K562 (cell line): Measurements from ENCODE around the gene TRIM3. TPM values are rescaled to one million over a fixed set of nuclear protein-coding genes. Genes with fewer than 3 reads are reported as not detected.

Experiments
- ATAC-seq: fragments of 200-7000 bp; cut with Tn5 transposase; 3 replicates; pipeline ENCODE4 v1.9.1; 2020; ENCODE audit warnings: moderate library complexity
- BruUV-seq: library from RNA; stranded (reverse); fragments of 400-500 nt; replicated peaks from 2 replicates; lab custom pipeline; 2021; lab: Mats Ljungman, UMichigan
- CTCF ChIA-PET: fragments of 300-600 bp; formaldehyde crosslinking; extraction: SDS; loops from one replicate; lab custom pipeline; 2021; ENCODE audit warnings: low intra/inter-chr PET ratio; lab: Yijun Ruan, JAX
- POLR2A ChIA-PET: fragments of 300-600, 350-650 bp; sonication (Branson Sonifier 250); formaldehyde crosslinking; extraction: SDS; loops from one replicate; lab custom pipeline; 2021; ENCODE audit warnings: antibody characterized with exemption, inconsistent platforms; lab: Yijun Ruan, JAX
- DNase-seq, 4 experiments: peaks; one replicate each; pipeline versions ENCODE4 v3.0.0 to v3.0.0-alpha.2; 2011 to 2018; ENCODE audit warnings: low spot score in 3 of 4, mixed read lengths in 3 of 4; ENCODE audit errors: extremely low read depth in 1 of 4
- FAIRE-seq: peaks from 2 replicates; lab custom pipeline; 2011; peaks lifted over from hg19 to GRCh38; lab: Jason Lieb, UNC
- H2AFZ ChIP-seq: 2 replicates; pipeline ENCODE4 v1.6.0; 2011; ENCODE audit warnings: low read depth, low read length, control low read depth, inconsistent platforms
- H3K27ac ChIP-seq: fragments of 200-600 bp; 3 replicates; pipeline ENCODE4 v1.8.0; 2011; ENCODE audit warnings: low read depth, mild to moderate bottlenecking, control low read depth, inconsistent platforms, low read length, moderate library complexity, mixed read lengths; ENCODE audit errors: extremely low read depth
- H3K27me3 ChIP-seq, 2 experiments: fragments of 300-600 bp in 1 of 2; 2 replicates in 1 of 2; 3 replicates in 1 of 2; pipeline versions ENCODE4 v1.6.0 to v1.8.0; 2011; ENCODE audit warnings: inconsistent platforms in 2 of 2, low read length in 2 of 2, mild to moderate bottlenecking in 1 of 2, mixed read lengths in 1 of 2, moderate library complexity in 1 of 2; ENCODE audit not compliant: control insufficient read depth in 2 of 2, insufficient read depth in 2 of 2
- H3K36me3 ChIP-seq: fragments of 300-600 bp; 3 replicates; pipeline ENCODE4 v1.8.0; 2011; ENCODE audit warnings: mild to moderate bottlenecking, low read length, inconsistent platforms; ENCODE audit not compliant: control insufficient read depth, insufficient read depth
- H3K4me1 ChIP-seq, 2 experiments: fragments of 200-600 bp in 1 of 2; replicated peaks in 1 of 2; 2 replicates in 1 of 2; 3 replicates in 1 of 2; pipeline versions ENCODE4 v1.5.1 to v1.8.0; 2011; ENCODE audit warnings: inconsistent platforms in 2 of 2, low read length in 2 of 2, mild to moderate bottlenecking in 1 of 2, mixed read lengths in 1 of 2, moderate library complexity in 1 of 2; ENCODE audit not compliant: control insufficient read depth in 2 of 2, insufficient read depth in 2 of 2
- H3K4me2 ChIP-seq: 2 replicates; pipeline ENCODE4 v1.6.1; 2011; ENCODE audit warnings: low read length, control low read depth, inconsistent platforms, mixed read lengths; ENCODE audit not compliant: insufficient read depth
- H3K4me3 ChIP-seq: fragments of 200-600 bp; sonication (generic), shearing (Covaris generic); 2 replicates; pipeline ENCODE4 v1.5.1; 2016; ENCODE audit warnings: control low read depth, inconsistent platforms
- H3K79me2 ChIP-seq: fragments of 200-600 bp; 3 replicates; pipeline ENCODE4 v1.8.0; 2011; ENCODE audit warnings: low read length, inconsistent platforms; ENCODE audit not compliant: control insufficient read depth, insufficient read depth
- H3K9ac ChIP-seq, 2 experiments: 2 replicates each; pipeline versions ENCODE4 v1.6.0 to v1.6.1; 2011; ENCODE audit warnings: low read depth in 2 of 2, low read length in 2 of 2, control low read depth in 1 of 2, inconsistent platforms in 1 of 2, mild to moderate bottlenecking in 1 of 2, mixed read lengths in 1 of 2; ENCODE audit not compliant: insufficient read depth in 1 of 2
- H3K9me1 ChIP-seq: one replicate; pipeline ENCODE4 v1.6.0; 2011; ENCODE audit warnings: inconsistent platforms, mild to moderate bottlenecking, low read length, moderate library complexity; ENCODE audit not compliant: control insufficient read depth, insufficient read depth
- H3K9me3 ChIP-seq: replicated peaks from 2 replicates; pipeline ENCODE4 v1.5.1; 2011; ENCODE audit warnings: low read depth, low read length, inconsistent platforms; ENCODE audit not compliant: control insufficient read depth, insufficient read depth
- H4K20me1 ChIP-seq: replicated peaks from 2 replicates; pipeline ENCODE4 v1.6.1; 2011; ENCODE audit warnings: low read length, inconsistent platforms, mixed read lengths; ENCODE audit not compliant: control insufficient read depth, insufficient read depth
- CBX3 ChIP-seq, 2 experiments: IDR thresholded peaks; 1 replicate in 1 of 2; 2 replicates in 1 of 2; pipeline ENCODE4 v1.6.1; 2012; ENCODE audit warnings: inconsistent platforms in 2 of 2, low read length in 2 of 2, borderline replicate concordance in 1 of 2, control low read depth in 1 of 2
- KLF16 ChIP-seq: IDR thresholded peaks from 2 replicates; pipeline ENCODE4 v1.6.1; 2016; ENCODE audit warnings: antibody characterized with exemption
- SIRT6 ChIP-seq: IDR thresholded peaks from one replicate; pipeline ENCODE4 v1.6.1; 2012; ENCODE audit warnings: low read depth, mild to moderate bottlenecking, control low read depth, inconsistent platforms, low read length, moderate library complexity
- SLC30A9 ChIP-seq: fragments of 250-450 bp; sonication (Bioruptor Pico); IDR thresholded peaks from 2 replicates; pipeline ENCODE4 v1.8.0; 2022; ENCODE audit warnings: mild to moderate bottlenecking, moderate library complexity
- THRAP3 ChIP-seq: fragments of 450-650 bp; IDR thresholded peaks from 2 replicates; pipeline ENCODE4 v1.6.1; 2016; ENCODE audit warnings: mild to moderate bottlenecking, inconsistent platforms, borderline replicate concordance
- ZNF197 ChIP-seq: fragments of 200-800 bp; sonication (Bioruptor generic); IDR thresholded peaks from 2 replicates; pipeline ENCODE4 v1.6.1; 2016; ENCODE audit warnings: low read depth, missing genetic modification characterization, missing compliant biosample characterization
- ZNF75A ChIP-seq: fragments of 450-650 bp; formaldehyde crosslinking; IDR thresholded peaks from 2 replicates; pipeline ENCODE4 v1.4.0; 2020; ENCODE audit warnings: mild to moderate bottlenecking
- WGBS: fragments of 100-300 bp; shearing (Covaris generic); methylation state at CpG from one replicate; pipeline ENCODE4 v1.1.6; 2016; ENCODE audit warnings: low coverage, mixed read lengths; ENCODE audit not compliant: insufficient coverage; ENCODE audit errors: missing lambda C conversion rate; 5-methylcytosine and 5-hydroxymethylcytosine counted together
- in situ Hi-C: fragments of 300-500 bp; cut with MboI; formaldehyde crosslinking; loops from 4 replicates; pipeline ENCODE4 v1.15.0; 2018; ENCODE audit warnings: inconsistent platforms, mixed read lengths
- intact Hi-C: fragments of 100-400 bp; cut with micrococcal nuclease; formaldehyde crosslinking; loops from 2 replicates; pipeline ENCODE4 v1.14.2; 2022
- polyA plus RNA-seq, 8 experiments: library from polyadenylated mRNA; depleted of rRNA in 4 of 8; stranded (reverse) in 5 of 8; unstranded in 3 of 8; fragments of >200 nt; fragmentation: Nextera tagmentation in 2 of 8; fragmentation: Illumina TruSeq in 1 of 8; extraction: Ambion mirVana in 2 of 8; extraction: Trizol in 1 of 8; gene quantifications; 2 replicates each; pipeline versions ENCODE4 v1.2.1 to v1.2.3, GENCODE V29; 2011 to 2014; ENCODE audit warnings: inconsistent platforms in 1 of 8, missing spikeins in 1 of 8
- total RNA-seq, 7 experiments: library from RNA; depleted of rRNA in 6 of 7; stranded (reverse); fragments of >200 nt in 6 of 7; fragmentation: Illumina TruSeq in 2 of 7; extraction: Trizol in 2 of 7; gene quantifications; 2 replicates each; pipeline versions ENCODE4 v1.2.1 to v1.2.3, GENCODE V29; 2011 to 2021; ENCODE audit warnings: low replicate concordance in 1 of 7
- TF ChIP-seq, protein P1 (sequence below): fragments of 250-450 bp; sonication (Bioruptor Pico); IDR thresholded peaks from 2 replicates; pipeline ENCODE4 v1.9.0; 2021; ENCODE audit warnings: mild to moderate bottlenecking

The TRIM3 gene
- total and polyA plus RNA-seq, 9 of the 15 experiments (the other 6 are each of a cell fraction or from before 2014, with no cell fraction given), result 0.45 to 9.2 (median 4.7) TPM

DNA sequence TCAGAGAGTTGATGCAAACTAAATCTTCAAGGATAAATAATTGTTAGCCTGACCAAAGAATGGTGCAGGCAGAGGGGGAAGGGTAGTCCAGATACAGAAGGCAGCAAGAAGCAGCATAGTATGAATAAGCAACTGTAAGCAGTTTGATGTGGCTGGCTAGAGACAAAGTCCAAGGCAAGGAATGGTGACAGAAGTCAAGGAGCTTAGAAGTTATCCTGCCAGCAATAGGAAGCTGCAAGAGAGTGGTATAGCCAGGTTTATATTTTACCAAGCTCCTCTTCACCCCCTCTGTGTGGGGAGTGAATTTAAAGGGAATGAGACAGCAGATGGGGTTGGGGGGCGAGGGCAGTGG, 14.7 kb downstream of the TRIM3 start:
- H3K4me2 ChIP-seq, result no peak overlapping the region
- DNase-seq (no peak), FAIRE-seq (no peak), ATAC-seq (no peak)
- ChIA-PET CTCF (no interaction called here), POLR2A (interaction anchor here (0.9 to 1.4 kb wide), 3 partner anchors 11 to 69 kb away, joined by 3 to 4 read pairs (median 3); partner anchors contain the start of gene SMPD1)
- intact Hi-C loops (no loop called here), in situ Hi-C loops (no loop called here)
- WGBS, result 13% methylated on average over 1 of the region's 1 CpG
- H3K4me1 ChIP-seq, result no peaks in the 10 kb centered on the region
- no peak overlapping the region for H3K4me3 ChIP-seq
- no peaks in the 10 kb centered on the region for H3K36me3 ChIP-seq
- no peaks in the 10 kb centered on the region for H3K79me2 ChIP-seq
- H3K27ac ChIP-seq, result no peak overlapping the region
- H3K9me1 ChIP-seq, result no peaks in the 10 kb centered on the region
- H3K27me3 ChIP-seq, result no peaks in the 10 kb centered on the region
- no peaks in the 10 kb centered on the region for H4K20me1 ChIP-seq
- TF ChIP-seq ZNF75A (no peak), ZNF197 (no peak), SIRT6 (no peak), SLC30A9 (no peak), CBX3 (IDR thresholded peaks at IDR 0.05; ENCODE audit: borderline replicate concordance in 1 of 2, low read length in 2 of 2) (no peak), THRAP3 (no peak), KLF16 (no peak)
- TF ChIP-seq, protein P1, sequence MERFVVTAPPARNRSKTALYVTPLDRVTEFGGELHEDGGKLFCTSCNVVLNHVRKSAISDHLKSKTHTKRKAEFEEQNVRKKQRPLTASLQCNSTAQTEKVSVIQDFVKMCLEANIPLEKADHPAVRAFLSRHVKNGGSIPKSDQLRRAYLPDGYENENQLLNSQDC (CRISPR knock-in tag), result no peak
- TF ChIP-seq, all 486 proteins: peak for 0
- Histone ChIP-seq H2AFZ (no peak overlapping the region), H3K9ac (no peak overlapping the region), H3K9me3 (no peaks in the 10 kb centered on the region)
- no TSS peak for BruUV-seq
